ENCODE results near the gene GRPEL1. TPM values are rescaled to one million over a fixed set of nuclear protein-coding genes. Genes with fewer than 3 reads are reported as not detected.

Gene GRPEL1
- total RNA-seq, 1 donor from 2014 or later: 19.7 TPM

DNA sequence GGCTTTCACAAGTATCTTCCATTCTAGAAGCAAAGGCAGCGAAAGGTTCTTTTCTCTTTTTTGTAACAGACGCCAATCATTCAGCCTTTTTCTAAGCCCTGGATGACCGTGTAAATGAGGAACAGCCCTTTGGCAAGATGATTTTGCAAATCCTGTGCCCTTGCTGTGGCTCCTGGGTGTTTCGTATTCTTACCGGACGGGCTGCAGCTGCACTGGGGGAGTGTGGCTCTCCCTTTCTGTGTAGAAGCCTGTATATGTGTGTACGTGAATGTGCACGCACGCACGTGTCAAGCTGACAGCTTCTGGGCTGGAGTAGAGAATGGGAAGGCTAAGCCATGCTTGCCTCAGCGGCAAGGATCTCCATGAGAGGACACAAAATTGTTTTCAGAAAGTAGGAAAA, 8.2 kb downstream of the GRPEL1 start:
- DNase-seq (ENCODE audit: extremely low spot score, unreplicated experiment): no peak
- Mint-ChIP-seq H3K4me3 (ENCODE audit: unreplicated experiment) (no peak overlapping the region), H3K4me1 (ENCODE audit: unreplicated experiment) (no peaks in the 10 kb centered on the region), H3K27ac (ENCODE audit: unreplicated experiment) (no peak overlapping the region), H3K36me3 (ENCODE audit: unreplicated experiment) (peaks cover 47% of the 10 kb centered on the region), H3K9me3 (ENCODE audit: unreplicated experiment) (no peaks in the 10 kb centered on the region), H3K27me3 (ENCODE audit: unreplicated experiment) (no peaks in the 10 kb centered on the region)
- TF ChIP-seq, protein P1, sequence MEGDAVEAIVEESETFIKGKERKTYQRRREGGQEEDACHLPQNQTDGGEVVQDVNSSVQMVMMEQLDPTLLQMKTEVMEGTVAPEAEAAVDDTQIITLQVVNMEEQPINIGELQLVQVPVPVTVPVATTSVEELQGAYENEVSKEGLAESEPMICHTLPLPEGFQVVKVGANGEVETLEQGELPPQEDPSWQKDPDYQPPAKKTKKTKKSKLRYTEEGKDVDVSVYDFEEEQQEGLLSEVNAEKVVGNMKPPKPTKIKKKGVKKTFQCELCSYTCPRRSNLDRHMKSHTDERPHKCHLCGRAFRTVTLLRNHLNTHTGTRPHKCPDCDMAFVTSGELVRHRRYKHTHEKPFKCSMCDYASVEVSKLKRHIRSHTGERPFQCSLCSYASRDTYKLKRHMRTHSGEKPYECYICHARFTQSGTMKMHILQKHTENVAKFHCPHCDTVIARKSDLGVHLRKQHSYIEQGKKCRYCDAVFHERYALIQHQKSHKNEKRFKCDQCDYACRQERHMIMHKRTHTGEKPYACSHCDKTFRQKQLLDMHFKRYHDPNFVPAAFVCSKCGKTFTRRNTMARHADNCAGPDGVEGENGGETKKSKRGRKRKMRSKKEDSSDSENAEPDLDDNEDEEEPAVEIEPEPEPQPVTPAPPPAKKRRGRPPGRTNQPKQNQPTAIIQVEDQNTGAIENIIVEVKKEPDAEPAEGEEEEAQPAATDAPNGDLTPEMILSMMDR (IDR thresholded peaks at IDR 0.05): no peak

DNA sequence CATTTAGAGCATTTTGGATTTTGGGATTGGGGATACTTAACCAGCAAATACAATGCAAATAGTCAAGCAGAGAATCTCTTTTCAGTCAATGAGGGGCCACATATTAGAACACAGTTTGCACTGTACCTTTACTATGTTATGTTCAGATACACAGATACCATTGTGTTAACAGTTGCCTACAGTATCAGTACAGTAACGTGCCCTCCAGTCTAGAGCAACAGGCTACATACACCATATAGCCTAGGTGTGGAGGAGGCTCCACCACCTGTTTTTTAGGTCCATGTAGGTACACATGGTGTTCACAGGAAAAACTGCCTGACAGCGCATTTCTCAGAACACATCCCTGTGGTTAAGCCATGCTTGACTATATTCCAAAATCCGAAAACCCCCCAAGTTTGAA, 9.1 kb downstream of the GRPEL1 start:
- Mint-ChIP-seq H3K4me3 (ENCODE audit: unreplicated experiment) (no peak overlapping the region), H3K4me1 (ENCODE audit: unreplicated experiment) (no peaks in the 10 kb centered on the region), H3K9me3 (ENCODE audit: unreplicated experiment) (no peaks in the 10 kb centered on the region), H3K27me3 (ENCODE audit: unreplicated experiment) (no peaks in the 10 kb centered on the region), H3K27ac (ENCODE audit: unreplicated experiment) (no peak overlapping the region), H3K36me3 (ENCODE audit: unreplicated experiment) (peaks cover 51% of the 10 kb centered on the region)
- TF ChIP-seq, protein P1 (IDR thresholded peaks at IDR 0.05): no peak
- DNase-seq (ENCODE audit: extremely low spot score, unreplicated experiment): no peak

DNA sequence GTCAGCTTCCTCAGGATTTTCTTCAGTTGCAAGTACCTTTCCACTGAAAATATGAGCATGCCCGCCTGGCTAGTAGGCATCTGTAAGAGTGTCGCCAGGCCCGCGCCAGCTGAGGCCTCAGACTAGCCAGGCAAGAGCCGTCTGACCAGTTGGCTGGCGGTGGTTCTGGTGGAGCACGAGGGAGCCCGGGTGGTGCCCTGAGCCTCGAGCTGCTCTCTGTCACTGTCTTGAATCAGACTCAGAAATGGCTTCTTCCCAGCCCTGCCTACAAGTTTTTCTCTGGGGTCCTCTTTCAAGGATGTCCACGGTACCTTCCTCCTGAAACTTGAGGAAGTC, 11.9 kb downstream of the GRPEL1 start:
- no peak overlapping the region for H3K4me3 Mint-ChIP-seq (ENCODE audit: unreplicated experiment)
- H3K27ac Mint-ChIP-seq (ENCODE audit: unreplicated experiment): no peak overlapping the region
- no peaks in the 10 kb centered on the region for H3K27me3 Mint-ChIP-seq (ENCODE audit: unreplicated experiment)

DNA sequence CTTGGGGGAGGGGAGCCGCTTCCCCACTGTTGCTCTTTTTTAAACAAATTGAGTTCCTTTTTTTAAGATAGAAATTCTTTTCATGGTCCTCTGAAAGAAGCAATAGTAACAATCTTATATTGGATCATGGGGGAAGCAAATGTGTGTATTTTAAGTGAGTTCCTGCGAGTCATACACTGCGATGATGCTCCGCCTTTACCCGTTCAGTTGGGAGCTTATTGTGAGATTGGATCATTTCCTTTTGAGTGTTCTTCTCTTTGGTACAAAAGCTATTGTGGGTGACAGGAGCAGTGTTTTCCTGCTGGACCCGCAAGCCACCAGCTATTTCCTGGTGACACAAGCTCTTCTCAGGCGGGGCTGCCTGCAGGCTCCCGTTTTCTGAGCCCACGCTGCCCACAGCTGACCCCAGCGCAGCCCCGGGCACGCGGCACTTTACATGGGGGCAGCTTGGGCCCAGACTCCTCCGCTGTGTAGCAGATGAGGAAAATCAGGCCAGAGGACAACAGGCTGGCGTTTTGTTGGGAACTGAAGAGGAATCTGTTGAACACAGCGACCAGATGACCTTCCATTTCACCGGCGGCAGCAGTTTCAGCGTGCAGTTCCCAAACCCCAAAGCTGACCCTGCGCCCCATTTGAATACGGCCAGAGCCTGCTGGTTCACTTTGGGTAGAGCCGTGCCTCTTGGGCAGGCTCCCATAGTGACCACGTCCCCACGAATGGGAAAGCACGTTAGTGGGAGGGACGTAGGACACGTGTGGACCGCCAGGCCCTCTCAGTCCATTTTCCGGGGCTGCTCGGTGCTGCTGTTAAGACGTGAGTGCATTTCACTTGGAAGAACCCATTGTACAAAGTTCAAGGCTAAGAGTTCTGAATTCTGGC, 12.5 kb downstream of the GRPEL1 start:
- H3K9me3 Mint-ChIP-seq (ENCODE audit: unreplicated experiment): no peaks in the 10 kb centered on the region

More for the DNA sequence above, 11.9 kb downstream of the GRPEL1 start:
- TF ChIP-seq, protein P1 (IDR thresholded peaks at IDR 0.05): no peak
- H3K9me3 Mint-ChIP-seq (ENCODE audit: unreplicated experiment): no peaks in the 10 kb centered on the region
- H3K36me3 Mint-ChIP-seq (ENCODE audit: unreplicated experiment): peaks cover 35% of the 10 kb centered on the region
- peaks cover 2% of the 10 kb centered on the region for H3K4me1 Mint-ChIP-seq (ENCODE audit: unreplicated experiment)
- no peak for DNase-seq (ENCODE audit: extremely low spot score, unreplicated experiment)

More for the DNA sequence above, 12.5 kb downstream of the GRPEL1 start:
- Mint-ChIP-seq H3K27ac (ENCODE audit: unreplicated experiment) (no peak overlapping the region), H3K4me3 (ENCODE audit: unreplicated experiment) (no peak overlapping the region), H3K36me3 (ENCODE audit: unreplicated experiment) (peaks cover 30% of the 10 kb centered on the region), H3K27me3 (ENCODE audit: unreplicated experiment) (no peaks in the 10 kb centered on the region), H3K4me1 (ENCODE audit: unreplicated experiment) (peaks cover 2% of the 10 kb centered on the region)
- TF ChIP-seq, protein P1 (IDR thresholded peaks at IDR 0.05): no peak
- no peak for DNase-seq (ENCODE audit: extremely low spot score, unreplicated experiment)
